ENCODE results near the gene TMX1.

DNA sequence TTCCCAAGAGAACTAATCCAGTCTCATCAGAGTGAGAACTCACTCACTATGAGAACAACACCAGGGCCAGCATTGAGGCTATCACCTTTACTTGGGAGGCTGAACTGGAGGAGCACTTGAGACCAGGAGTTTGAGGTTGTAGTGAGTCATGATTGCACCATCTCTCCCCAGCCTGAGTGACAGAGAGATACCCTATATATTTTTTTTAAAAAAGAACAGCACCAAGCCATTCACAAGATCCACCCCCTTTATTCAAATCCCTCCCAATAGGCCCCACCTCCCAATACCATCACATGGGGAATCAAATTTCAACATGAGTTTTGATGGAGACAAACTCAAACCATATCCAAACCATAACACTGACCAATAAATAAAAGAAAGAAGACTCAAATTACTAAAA lies 3.7 kb upstream of the TMX1 start:
- TF ChIP-seq CTCF (IDR thresholded peaks at IDR 0.05; ENCODE audit: low read depth, low read length) (no peak), POLR2A (IDR thresholded peaks at IDR 0.05; ENCODE audit: extremely low read depth, insufficient read length) (no peak)
